Measurements from ENCODE around the gene RTRAF. TPM values are rescaled to one million over a fixed set of nuclear protein-coding genes. Genes with fewer than 3 reads are reported as not detected.

Gene RTRAF
- total RNA-seq, 1 experiment from 2014 or later: 190 TPM

DNA sequence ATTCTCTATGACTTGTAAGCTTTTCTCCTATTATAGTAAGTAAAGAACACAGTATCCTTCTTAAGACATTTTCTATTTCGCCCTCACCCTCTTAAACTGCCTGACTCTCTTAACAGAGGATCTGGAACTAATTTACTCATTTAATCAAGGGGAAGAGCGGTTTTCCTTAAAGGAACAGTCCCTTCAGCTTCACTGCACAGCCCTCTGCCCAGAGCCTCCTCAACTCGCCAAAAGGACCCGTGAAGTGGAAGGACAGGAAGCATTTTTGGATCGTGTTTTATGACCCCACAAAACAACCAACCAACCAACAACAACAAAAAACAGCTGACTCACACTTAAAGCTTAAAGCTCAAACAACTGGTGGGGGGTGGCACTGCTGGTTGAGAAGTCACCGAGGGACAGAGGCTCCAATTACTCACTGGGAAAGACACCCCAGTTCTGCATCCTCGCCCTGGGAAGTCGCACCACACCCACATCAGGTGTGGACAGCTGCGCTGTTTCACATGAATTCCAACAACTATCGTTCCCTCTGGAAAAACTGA lies 43.8 kb downstream of the RTRAF start (continued):
- TF ChIP-seq, protein P1, sequence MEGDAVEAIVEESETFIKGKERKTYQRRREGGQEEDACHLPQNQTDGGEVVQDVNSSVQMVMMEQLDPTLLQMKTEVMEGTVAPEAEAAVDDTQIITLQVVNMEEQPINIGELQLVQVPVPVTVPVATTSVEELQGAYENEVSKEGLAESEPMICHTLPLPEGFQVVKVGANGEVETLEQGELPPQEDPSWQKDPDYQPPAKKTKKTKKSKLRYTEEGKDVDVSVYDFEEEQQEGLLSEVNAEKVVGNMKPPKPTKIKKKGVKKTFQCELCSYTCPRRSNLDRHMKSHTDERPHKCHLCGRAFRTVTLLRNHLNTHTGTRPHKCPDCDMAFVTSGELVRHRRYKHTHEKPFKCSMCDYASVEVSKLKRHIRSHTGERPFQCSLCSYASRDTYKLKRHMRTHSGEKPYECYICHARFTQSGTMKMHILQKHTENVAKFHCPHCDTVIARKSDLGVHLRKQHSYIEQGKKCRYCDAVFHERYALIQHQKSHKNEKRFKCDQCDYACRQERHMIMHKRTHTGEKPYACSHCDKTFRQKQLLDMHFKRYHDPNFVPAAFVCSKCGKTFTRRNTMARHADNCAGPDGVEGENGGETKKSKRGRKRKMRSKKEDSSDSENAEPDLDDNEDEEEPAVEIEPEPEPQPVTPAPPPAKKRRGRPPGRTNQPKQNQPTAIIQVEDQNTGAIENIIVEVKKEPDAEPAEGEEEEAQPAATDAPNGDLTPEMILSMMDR (IDR thresholded peaks at IDR 0.05 in 2 of 3, conservative IDR thresholded peaks at IDR 0.05 in 1 of 3; ENCODE audit: borderline replicate concordance in 1 of 3, insufficient read depth in 1 of 3, low read depth in 2 of 3, low read length in 2 of 3): no peak

DNA sequence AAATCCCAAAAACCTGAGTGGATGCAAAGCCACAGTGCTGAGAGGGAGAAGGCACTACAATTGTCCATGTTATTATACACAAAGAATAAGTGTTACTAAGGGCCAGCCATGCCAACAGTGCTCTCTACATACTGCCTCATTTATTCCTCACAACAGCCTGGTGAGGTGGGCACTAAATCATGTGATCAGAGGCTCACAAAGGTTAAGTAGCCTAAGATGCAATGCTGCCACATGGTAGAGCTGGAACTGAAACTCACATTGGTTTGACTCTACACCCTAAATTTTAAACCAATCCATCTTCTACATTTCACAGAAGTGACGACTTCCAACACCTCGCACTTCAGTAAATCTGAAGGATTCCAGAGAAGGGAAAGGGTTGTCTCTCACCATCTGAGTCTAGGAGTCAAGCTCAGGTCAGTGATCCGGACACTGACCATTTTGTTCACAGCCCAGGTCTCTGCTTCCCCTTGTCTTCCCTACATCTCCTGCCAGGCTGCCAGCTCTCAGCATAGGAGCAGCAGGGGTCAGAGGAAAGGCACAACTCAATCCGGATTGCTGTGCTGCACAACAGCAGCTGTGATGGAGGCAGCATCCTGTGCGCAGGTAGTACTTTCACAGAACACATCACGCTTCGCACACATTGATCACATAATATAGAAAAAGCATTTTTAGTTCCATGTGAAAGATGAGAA lies 49.9 kb downstream of the RTRAF start:
- no peaks in the 10 kb centered on the region for H4K20me1 ChIP-seq (ENCODE audit: insufficient read depth)
- no peaks in the 10 kb centered on the region for H3K27me3 ChIP-seq (ENCODE audit: insufficient read depth, low read length)
- H3K36me3 ChIP-seq (ENCODE audit: control insufficient read depth in 1 of 2, insufficient read depth in 2 of 2, low read length in 2 of 2): no peaks in the 10 kb centered on the region
- H3K79me2 ChIP-seq (ENCODE audit: insufficient read depth, low read length): no peaks in the 10 kb centered on the region
- no peak overlapping the region for H3K9ac ChIP-seq (ENCODE audit: low read length)
- ChIA-PET RAD21 (ENCODE audit: low non-redundant PET in 1 of 2, low total read pairs in 2 of 2, uncharacterized antibody in 2 of 2, unreplicated experiment in 2 of 2) (no interaction called here), CTCF (no interaction called here), POLR2A (no interaction called here)
- H3K27ac ChIP-seq (ENCODE audit: low read depth, low read length): no peak overlapping the region
- BruUV-seq (replicated peaks): no TSS peak
- intact Hi-C loops (cut with micrococcal nuclease): no loop called here
- no peak overlapping the region for H2AFZ ChIP-seq (ENCODE audit: low read depth, low read length, poor library complexity, severe bottlenecking)
- ATAC-seq (no peak), DNase-seq (ENCODE audit: low read depth, low spot score) (no peak)
- H3K4me1 ChIP-seq (ENCODE audit: control insufficient read depth in 1 of 2, insufficient read depth in 2 of 2, low read length in 2 of 2): peaks cover 0 to 7% of the 10 kb centered on the region in 2 experiments; a peak in 1 of 4 replicates
- no peak overlapping the region for H3K4me2 ChIP-seq (ENCODE audit: low read length)
- no peaks in the 10 kb centered on the region for H3K9me2 ChIP-seq (ENCODE audit: insufficient read depth)
- TF ChIP-seq FOSL1 (IDR thresholded peaks at IDR 0.05; ENCODE audit: low read depth) (no peak), RAD21 (IDR thresholded peaks at IDR 0.05; ENCODE audit: low read depth) (no peak), ELF1 (IDR thresholded peaks at IDR 0.05; ENCODE audit: borderline replicate concordance, low read depth) (no peak), EZH2phosphoT487 (IDR thresholded peaks at IDR 0.05; ENCODE audit: borderline replicate concordance) (no peak), EGR1 (IDR thresholded peaks at IDR 0.05; ENCODE audit: low read depth) (no peak), ZFX (IDR thresholded peaks at IDR 0.05) (no peak), JUND (IDR thresholded peaks at IDR 0.05) (no peak), POLR2A (IDR thresholded peaks at IDR 0.05; ENCODE audit: borderline replicate concordance, extremely low read depth, insufficient read depth, insufficient read length) (no peak)
- TF ChIP-seq, protein P1 (IDR thresholded peaks at IDR 0.05 in 2 of 3, conservative IDR thresholded peaks at IDR 0.05 in 1 of 3; ENCODE audit: borderline replicate concordance in 1 of 3, insufficient read depth in 1 of 3, low read depth in 2 of 3, low read length in 2 of 3): no peak
- TF ChIP-seq, protein P2, sequence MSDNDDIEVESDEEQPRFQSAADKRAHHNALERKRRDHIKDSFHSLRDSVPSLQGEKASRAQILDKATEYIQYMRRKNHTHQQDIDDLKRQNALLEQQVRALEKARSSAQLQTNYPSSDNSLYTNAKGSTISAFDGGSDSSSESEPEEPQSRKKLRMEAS (IDR thresholded peaks at IDR 0.05): no peak
- TF ChIP-seq, protein P3, sequence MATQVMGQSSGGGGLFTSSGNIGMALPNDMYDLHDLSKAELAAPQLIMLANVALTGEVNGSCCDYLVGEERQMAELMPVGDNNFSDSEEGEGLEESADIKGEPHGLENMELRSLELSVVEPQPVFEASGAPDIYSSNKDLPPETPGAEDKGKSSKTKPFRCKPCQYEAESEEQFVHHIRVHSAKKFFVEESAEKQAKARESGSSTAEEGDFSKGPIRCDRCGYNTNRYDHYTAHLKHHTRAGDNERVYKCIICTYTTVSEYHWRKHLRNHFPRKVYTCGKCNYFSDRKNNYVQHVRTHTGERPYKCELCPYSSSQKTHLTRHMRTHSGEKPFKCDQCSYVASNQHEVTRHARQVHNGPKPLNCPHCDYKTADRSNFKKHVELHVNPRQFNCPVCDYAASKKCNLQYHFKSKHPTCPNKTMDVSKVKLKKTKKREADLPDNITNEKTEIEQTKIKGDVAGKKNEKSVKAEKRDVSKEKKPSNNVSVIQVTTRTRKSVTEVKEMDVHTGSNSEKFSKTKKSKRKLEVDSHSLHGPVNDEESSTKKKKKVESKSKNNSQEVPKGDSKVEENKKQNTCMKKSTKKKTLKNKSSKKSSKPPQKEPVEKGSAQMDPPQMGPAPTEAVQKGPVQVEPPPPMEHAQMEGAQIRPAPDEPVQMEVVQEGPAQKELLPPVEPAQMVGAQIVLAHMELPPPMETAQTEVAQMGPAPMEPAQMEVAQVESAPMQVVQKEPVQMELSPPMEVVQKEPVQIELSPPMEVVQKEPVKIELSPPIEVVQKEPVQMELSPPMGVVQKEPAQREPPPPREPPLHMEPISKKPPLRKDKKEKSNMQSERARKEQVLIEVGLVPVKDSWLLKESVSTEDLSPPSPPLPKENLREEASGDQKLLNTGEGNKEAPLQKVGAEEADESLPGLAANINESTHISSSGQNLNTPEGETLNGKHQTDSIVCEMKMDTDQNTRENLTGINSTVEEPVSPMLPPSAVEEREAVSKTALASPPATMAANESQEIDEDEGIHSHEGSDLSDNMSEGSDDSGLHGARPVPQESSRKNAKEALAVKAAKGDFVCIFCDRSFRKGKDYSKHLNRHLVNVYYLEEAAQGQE (IDR thresholded peaks at IDR 0.05; ENCODE audit: low read depth): no peak
- H3K9me3 ChIP-seq (ENCODE audit: control insufficient read depth in 1 of 2, insufficient read depth in 1 of 2, low read depth in 1 of 2, low read length in 2 of 2): no peaks in the 10 kb centered on the region
- H3K4me3 ChIP-seq (replicated peaks in 1 of 2; ENCODE audit: low read depth in 1 of 2, low read length in 2 of 2): no peak overlapping the region

Measured in HCT116 (cell line).